Nephron progenitor cell (in vitro differentiated cells): ENCODE results near the gene MORN3.
A peak's percentile ranks its signal among the peaks of the same experiment; 100 is the strongest.
"Not testable (repeated sequence)": the region's sequence is repeated elsewhere in the genome, so short reads cannot be mapped to it uniquely, and the experiment has no call there.

Experiments
- DNase-seq: peaks from one replicate; pipeline ENCODE4 v3.0.0; 2021
- H3K27ac Mint-ChIP-seq: 2 replicates; pipeline ENCODE4 v1.8.0; 2021; ENCODE audit warnings: mild to moderate bottlenecking, moderate library complexity, mixed read lengths
- H3K27me3 Mint-ChIP-seq: 2 replicates; pipeline ENCODE4 v1.8.0; 2021; ENCODE audit warnings: mild to moderate bottlenecking, low read depth, mixed read lengths; ENCODE audit not compliant: poor library complexity
- H3K36me3 Mint-ChIP-seq: 2 replicates; pipeline ENCODE4 v1.8.0; 2021; ENCODE audit warnings: low read depth, mixed read lengths
- H3K4me1 Mint-ChIP-seq: 2 replicates; pipeline ENCODE4 v1.8.0; 2021; ENCODE audit warnings: mixed read lengths
- H3K4me3 Mint-ChIP-seq: 2 replicates; pipeline ENCODE4 v1.8.0; 2021; ENCODE audit warnings: mild to moderate bottlenecking, moderate library complexity, mixed read lengths
- H3K9me3 Mint-ChIP-seq: 2 replicates; pipeline ENCODE4 v1.8.0; 2021; ENCODE audit warnings: mild to moderate bottlenecking, moderate library complexity, mixed read lengths
- TF ChIP-seq, protein P1 (sequence below): fragments of 200-600 bp; sonication (generic); IDR thresholded peaks from 2 replicates; pipeline ENCODE4 v1.5.0; 2021; ENCODE audit warnings: antibody characterized with exemption

The MORN3 gene

GRCh38 chr12:121693155-121693687 is 23.8 kb upstream of the MORN3 start:
- Mint-ChIP-seq H3K27me3 (peaks cover 22% of the 10 kb centered on the region), H3K9me3 (no peaks in the 10 kb centered on the region), H3K27ac (no peak overlapping the region), H3K4me1 (peaks cover 7% of the 10 kb centered on the region), H3K4me3 (no peak overlapping the region), H3K36me3 (no peaks in the 10 kb centered on the region)
- TF ChIP-seq, protein P1, sequence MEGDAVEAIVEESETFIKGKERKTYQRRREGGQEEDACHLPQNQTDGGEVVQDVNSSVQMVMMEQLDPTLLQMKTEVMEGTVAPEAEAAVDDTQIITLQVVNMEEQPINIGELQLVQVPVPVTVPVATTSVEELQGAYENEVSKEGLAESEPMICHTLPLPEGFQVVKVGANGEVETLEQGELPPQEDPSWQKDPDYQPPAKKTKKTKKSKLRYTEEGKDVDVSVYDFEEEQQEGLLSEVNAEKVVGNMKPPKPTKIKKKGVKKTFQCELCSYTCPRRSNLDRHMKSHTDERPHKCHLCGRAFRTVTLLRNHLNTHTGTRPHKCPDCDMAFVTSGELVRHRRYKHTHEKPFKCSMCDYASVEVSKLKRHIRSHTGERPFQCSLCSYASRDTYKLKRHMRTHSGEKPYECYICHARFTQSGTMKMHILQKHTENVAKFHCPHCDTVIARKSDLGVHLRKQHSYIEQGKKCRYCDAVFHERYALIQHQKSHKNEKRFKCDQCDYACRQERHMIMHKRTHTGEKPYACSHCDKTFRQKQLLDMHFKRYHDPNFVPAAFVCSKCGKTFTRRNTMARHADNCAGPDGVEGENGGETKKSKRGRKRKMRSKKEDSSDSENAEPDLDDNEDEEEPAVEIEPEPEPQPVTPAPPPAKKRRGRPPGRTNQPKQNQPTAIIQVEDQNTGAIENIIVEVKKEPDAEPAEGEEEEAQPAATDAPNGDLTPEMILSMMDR = no peak
- no peak for DNase-seq

DNA sequence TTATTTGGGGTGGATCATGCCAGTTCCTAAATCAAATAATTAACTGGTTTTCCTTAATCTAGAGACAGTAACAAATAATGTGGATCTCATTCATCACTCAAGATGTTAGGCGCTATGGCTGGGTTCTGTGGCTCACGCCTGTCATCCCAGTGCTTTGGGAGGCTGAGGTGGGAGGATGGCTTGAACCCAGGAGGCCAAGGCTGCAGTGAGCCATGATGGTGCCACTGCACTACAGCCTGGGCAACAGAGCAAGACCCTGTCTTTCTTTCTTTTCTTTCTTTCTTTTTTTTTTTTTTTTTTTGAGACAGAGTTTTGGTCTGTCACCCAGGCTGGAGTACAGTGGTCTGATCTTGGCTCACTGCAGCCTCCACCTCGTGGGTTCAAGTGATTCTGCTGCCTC is 23.3 kb upstream of the MORN3 start:
- H3K9me3 Mint-ChIP-seq, DNase-seq, H3K4me3 Mint-ChIP-seq, H3K27ac Mint-ChIP-seq, H3K36me3 Mint-ChIP-seq, H3K4me1 Mint-ChIP-seq: not testable (repeated sequence)
- peaks cover 22% of the 10 kb centered on the region for H3K27me3 Mint-ChIP-seq

GRCh38 chr12:121689430-121689829 is 20.0 kb upstream of the MORN3 start:
- TF ChIP-seq, protein P1 = no peak
- Mint-ChIP-seq H3K4me1 (peaks cover 12% of the 10 kb centered on the region), H3K27ac (no peak overlapping the region), H3K36me3 (no peaks in the 10 kb centered on the region), H3K4me3 (no peak overlapping the region), H3K9me3 (no peaks in the 10 kb centered on the region), H3K27me3 (peaks cover 22% of the 10 kb centered on the region)
- no peak for DNase-seq

GRCh38 chr12:121688966-121689365 is 19.5 kb upstream of the MORN3 start:
- Mint-ChIP-seq H3K9me3 (no peaks in the 10 kb centered on the region), H3K27me3 (peaks cover 20% of the 10 kb centered on the region), H3K4me1 (peaks cover 12% of the 10 kb centered on the region), H3K4me3 (no peak overlapping the region), H3K36me3 (no peaks in the 10 kb centered on the region), H3K27ac (no peak overlapping the region)
- DNase-seq = no peak
- TF ChIP-seq, protein P1 = no peak

DNA sequence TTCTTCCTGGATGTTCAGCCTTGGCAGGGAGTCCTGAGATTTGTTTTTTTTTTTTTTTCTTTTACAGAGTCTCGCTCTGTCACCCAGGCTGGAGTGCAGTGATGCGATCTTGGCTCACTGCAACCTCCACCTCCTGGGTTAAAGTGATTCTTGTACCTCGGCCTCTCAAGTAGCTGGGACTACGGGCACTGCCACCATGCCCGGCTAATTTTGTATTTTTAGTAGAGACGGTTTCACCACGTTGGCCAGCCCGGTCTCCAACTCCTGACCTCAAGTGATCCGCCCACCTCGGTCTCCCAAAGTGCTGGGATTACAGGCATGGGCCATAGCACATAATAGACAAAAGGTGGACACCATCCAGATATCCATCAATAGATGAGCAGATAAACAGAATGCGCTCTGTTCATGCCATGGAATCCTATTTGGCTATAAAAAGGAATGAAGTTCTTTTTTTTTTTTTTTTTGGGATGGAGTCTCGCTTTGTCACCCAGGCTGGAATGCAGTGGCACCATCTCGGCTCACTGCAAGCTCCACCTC is 10.3 kb upstream of the MORN3 start:
- not testable (repeated sequence) for H3K36me3 Mint-ChIP-seq, H3K4me3 Mint-ChIP-seq, H3K9me3 Mint-ChIP-seq, DNase-seq, H3K27me3 Mint-ChIP-seq
- Mint-ChIP-seq H3K4me1 (peaks cover 17% of the 10 kb centered on the region), H3K27ac (peak overlapping the region; percentile 19)

DNA sequence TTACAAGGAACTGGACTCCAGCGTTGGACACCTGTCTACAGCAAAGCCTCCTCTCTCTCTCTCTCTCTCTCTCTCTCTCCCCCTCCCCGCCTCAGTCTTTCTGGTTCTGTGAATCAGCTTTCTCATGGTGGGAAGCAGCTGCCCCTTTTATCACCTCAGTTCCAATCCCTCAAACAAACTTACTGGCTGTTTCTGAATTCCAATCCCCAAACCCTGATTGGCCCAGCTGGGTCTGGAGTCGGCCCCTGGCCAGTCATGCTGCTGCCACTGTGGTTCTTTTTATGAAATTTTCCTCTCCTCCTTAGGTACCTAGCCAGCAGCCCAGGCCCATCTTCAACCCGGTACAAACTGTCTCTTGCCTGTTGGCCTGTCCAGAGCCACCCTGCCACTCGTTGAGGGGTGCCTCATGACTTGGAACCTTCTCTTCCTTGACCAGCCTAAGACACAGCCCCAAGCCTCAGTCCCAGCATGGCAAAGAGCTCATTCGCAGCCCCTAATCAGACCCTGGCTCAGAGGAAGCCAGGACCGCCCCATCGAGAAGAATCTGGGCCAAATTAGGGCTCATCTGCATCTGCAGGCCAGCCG is 9.4 kb upstream of the MORN3 start:
- TF ChIP-seq, protein P1 = no peak
- Mint-ChIP-seq H3K36me3 (no peaks in the 10 kb centered on the region), H3K4me3 (no peak overlapping the region), H3K27ac (peak overlapping the region; percentile 87), H3K4me1 (peaks cover 17% of the 10 kb centered on the region), H3K27me3 (peaks cover 4% of the 10 kb centered on the region), H3K9me3 (no peaks in the 10 kb centered on the region)
- no peak for DNase-seq

DNA sequence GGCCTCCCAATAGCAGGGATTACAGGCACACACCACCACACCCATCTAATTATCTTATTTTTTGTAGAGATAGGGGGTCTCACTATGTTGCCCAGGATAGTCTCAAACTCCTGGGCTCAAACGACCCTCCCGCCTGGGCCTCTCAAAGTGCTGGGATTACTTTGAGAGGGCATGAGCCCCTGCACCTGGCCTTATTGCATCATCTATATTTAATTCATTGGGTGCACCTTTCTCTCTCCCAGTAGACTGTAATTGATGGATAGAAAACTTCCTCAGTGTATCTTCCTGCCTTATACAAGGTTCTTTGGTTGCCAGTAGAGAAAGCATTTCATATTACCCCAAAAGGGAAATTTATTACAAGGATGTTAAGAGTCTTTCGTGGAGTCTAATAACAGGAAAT is 8.9 kb upstream of the MORN3 start:
- TF ChIP-seq, protein P1 = no peak
- Mint-ChIP-seq H3K4me1 (peaks cover 20% of the 10 kb centered on the region), H3K27me3 (peaks cover 4% of the 10 kb centered on the region), H3K27ac (no peak overlapping the region), H3K36me3 (no peaks in the 10 kb centered on the region), H3K9me3 (no peaks in the 10 kb centered on the region), H3K4me3 (no peak overlapping the region)
- DNase-seq = no peak
